GM12872 (cell line): Measurements from ENCODE around the gene UBE2V1.
A peak's percentile ranks its signal among the peaks of the same experiment; 100 is the strongest.

Experiments
- TF ChIP-seq, protein P1 (sequence below): IDR thresholded peaks from 3 replicates; pipeline ENCODE4 v1.5.1; 2011; ENCODE audit warnings: low read depth, mild to moderate bottlenecking, low read length, moderate library complexity; ENCODE audit not compliant: insufficient read depth

Gene UBE2V1

DNA sequence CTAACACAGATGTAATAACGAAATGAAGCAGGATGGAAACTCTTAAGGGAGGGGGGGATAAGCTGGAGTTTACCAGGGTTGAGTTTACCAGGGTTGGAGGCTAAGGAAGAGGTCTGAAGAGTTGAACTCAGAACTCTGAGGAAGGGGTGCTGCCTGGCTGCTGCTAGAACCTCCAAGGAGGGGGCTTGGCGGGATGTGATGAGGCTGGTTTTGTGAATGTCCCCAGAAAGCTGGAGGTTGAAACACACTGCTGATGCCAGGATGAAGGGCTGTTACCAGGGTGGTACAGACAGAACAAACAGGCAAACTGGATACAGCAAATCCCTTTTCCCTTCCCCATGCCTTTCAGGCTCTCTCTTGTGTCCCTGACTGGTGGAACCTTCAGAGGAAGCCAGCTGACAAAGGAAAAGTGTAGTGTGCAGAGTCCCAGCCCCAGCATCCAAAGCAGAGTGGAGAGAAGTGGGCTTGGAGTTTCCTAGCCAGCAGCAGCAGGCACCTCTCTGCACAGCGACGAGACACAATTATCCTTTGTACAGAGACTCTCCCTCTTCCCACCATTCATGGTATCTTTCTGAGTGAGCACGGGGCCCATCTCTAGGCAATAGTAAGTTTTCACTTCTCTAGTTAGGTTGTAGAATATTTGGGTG, 23.7 kb downstream of the UBE2V1 start:
- TF ChIP-seq, protein P1, sequence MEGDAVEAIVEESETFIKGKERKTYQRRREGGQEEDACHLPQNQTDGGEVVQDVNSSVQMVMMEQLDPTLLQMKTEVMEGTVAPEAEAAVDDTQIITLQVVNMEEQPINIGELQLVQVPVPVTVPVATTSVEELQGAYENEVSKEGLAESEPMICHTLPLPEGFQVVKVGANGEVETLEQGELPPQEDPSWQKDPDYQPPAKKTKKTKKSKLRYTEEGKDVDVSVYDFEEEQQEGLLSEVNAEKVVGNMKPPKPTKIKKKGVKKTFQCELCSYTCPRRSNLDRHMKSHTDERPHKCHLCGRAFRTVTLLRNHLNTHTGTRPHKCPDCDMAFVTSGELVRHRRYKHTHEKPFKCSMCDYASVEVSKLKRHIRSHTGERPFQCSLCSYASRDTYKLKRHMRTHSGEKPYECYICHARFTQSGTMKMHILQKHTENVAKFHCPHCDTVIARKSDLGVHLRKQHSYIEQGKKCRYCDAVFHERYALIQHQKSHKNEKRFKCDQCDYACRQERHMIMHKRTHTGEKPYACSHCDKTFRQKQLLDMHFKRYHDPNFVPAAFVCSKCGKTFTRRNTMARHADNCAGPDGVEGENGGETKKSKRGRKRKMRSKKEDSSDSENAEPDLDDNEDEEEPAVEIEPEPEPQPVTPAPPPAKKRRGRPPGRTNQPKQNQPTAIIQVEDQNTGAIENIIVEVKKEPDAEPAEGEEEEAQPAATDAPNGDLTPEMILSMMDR = no peak

DNA sequence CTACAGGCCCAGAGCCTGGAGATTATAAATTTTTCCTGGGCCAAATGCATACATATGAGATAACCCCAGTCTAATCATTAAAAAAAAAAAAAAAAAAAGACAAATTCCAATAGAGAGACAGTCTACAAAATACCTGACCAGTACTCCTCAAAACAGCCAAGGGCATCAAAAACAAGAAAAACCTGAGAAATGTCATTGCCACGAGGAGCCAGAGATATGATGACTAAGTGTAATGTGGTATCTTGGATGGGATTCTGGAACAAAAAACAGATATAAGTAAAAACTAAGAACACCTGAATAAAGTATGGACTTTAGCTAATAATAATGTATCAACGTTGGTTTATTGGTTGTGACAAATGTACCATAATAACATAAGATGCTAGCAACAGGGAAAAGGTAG, 24.9 kb downstream of the UBE2V1 start:
- TF ChIP-seq, protein P1 = no peak

DNA sequence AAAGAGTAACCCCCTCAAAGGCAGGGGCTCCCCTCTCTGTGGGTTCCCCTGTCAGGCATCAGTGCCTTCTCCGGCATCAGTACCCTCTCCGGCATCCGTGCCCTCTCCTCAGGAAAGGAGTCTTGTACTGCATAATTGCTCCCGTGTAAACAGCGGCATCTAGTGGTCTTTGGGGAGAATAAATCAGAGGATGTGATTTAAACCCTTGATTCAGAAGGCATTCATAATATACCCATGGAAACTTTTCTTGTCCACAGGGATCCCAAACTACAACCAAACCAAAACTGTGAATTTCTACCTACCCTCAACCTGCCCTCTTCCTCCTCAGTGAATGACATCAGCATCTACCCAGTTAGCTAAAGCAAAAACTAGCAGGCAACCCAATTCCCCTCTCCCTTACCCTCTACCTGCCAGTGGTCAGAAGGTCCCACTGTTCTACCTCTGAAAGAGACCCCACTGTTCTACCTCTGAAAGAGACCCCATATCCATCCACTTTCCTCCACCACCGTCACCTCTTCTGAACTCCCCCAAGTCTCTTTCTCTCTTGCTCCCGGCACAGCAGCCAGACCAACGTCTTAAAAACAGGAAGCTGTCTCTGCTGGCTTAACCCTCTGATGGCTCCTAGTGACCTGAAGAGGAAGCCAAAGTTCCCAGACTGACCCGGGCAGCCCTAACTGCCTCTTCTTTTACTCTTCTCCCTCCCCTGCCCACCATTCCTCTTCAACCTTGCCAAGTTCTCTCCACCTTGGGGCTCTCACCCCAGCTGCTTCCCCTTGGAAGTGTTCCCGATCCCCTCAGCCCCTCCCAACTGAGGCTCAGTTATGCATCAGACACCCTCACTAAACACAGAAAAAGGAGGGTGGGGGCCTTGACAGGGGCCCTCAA, 27.2 kb downstream of the UBE2V1 start:
- TF ChIP-seq, protein P1 = peak; percentile 82

DNA sequence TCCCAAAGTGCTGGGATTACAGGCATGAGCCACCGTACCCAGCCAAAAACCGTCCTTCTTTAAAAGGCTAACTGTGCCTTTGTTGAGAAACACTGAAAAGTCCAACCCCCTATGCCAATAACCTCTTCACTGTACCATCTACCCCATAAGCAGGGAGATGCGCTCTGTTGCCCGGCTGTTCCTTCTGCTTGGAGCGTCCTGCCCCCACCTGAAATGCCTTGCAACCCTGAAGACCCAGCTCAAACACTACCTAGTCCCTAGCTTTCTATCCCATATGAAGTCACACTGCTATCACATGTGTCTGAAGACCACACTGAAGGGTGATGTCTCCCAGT, 27.8 kb downstream of the UBE2V1 start:
- TF ChIP-seq, protein P1 = no peak

DNA sequence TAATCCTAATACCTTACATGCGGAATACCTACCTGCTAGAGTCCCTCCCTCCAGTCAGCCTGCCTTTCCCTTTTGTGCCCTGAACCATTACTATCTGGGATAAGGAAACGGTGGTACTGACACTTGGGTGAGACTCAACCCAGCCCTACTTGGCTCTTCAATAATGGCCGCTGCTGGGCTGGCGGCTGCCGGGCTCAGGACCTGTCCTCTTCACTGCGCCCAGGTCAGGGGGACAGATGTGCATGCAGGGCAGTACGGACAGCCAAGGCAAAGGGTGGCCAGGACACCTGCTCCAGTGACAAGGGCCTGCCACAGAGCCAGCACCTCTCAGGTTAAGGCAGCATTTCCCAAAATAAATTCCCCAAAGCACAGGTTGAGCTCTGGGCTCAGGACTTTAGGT, 29.9 kb downstream of the UBE2V1 start:
- TF ChIP-seq, protein P1 = no peak

DNA sequence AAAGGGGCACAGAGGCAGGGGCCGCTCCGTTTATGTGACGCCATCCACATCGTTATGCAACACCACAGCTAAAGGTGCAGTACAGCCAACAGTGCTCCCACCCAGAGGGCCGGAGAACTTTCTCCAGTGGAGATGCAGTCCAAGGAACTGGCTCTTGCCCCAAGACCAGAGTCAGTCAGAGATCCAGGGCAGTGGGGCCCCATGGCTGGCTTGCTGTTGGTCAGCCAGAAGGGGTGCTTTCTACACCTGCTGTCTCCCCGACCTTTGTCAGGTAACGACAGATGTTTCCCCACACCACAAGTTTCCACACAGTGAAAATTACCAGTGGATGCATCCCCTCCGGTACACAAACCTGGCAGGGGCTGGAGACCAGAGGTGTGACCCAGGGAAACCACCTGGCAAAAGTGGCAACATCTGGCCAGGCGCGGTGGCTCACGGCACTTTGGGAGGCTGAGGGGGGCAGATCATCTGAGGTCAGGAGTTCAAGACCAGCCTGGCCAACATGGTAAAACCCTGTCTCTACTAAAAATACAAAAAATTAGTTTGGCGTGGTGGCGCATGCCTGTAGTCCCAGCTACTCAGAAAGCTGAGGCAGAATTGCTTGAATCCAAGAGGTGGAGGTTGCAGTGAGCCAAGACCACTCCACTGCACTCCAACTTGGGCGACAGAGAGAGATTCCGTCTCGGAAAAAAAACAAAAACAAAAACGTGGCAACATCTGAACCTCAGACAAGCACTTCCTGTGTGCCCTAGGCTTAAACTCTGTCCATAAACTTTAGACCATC, 34.9 kb downstream of the UBE2V1 start:
- TF ChIP-seq, protein P1 = no peak

DNA sequence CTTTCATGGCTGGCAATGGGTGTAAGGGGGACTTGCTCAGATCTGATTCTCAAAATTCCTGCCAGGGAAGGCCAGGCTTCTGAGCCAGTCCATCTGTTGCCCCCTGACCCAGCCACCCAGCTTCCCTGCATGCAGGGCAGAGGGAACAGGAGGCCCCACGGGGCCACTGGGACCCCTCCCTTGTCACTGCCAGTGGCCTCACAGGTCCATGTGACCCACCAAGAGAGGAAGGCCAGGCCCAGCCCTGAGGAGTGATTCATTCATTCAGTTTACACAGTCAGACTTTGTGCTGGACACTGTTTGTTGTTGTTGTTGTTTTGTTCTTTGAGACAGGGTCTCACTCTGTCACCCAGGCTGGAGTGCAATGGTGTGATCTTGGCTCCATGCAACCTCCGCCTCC, 39.5 kb downstream of the UBE2V1 start:
- TF ChIP-seq, protein P1 = no peak
